ENCODE measurements around the gene ADGRL1.
"Not testable (repeated sequence)": the region's sequence is repeated elsewhere in the genome, so short reads cannot be mapped to it uniquely, and the experiment has no call there.

DNA sequence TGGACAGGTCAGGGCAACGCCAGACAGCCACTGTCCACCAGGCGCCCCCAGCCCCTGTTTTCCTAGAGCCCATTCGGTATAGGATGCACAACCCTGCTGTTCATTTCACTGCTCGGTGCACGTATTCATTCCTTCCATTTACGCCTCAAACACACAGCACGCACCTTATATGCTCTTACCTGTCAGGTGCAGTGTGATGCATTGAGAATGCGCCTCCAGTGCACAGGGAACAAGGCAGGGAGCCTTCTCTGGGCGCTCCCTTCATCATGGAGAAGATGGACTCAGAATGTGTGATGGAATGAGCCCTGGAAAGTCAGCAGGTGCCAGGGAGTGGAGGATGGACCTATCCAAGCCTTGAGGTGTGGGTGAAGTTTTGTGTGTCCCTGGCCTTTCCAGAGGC, 4.2 kb upstream of the ADGRL1 start:
- TF ChIP-seq, protein P1, sequence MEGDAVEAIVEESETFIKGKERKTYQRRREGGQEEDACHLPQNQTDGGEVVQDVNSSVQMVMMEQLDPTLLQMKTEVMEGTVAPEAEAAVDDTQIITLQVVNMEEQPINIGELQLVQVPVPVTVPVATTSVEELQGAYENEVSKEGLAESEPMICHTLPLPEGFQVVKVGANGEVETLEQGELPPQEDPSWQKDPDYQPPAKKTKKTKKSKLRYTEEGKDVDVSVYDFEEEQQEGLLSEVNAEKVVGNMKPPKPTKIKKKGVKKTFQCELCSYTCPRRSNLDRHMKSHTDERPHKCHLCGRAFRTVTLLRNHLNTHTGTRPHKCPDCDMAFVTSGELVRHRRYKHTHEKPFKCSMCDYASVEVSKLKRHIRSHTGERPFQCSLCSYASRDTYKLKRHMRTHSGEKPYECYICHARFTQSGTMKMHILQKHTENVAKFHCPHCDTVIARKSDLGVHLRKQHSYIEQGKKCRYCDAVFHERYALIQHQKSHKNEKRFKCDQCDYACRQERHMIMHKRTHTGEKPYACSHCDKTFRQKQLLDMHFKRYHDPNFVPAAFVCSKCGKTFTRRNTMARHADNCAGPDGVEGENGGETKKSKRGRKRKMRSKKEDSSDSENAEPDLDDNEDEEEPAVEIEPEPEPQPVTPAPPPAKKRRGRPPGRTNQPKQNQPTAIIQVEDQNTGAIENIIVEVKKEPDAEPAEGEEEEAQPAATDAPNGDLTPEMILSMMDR (IDR thresholded peaks at IDR 0.05) = not testable (repeated sequence)
- not testable (repeated sequence) for TF ChIP-seq POLR2A (IDR thresholded peaks at IDR 0.05; ENCODE audit: low read depth)

Measured in esophagus muscularis mucosa (tissue), 3 donors.